H1 (cell line): Measurements from ENCODE around the gene SLC5A7. TPM values are rescaled to one million over a fixed set of nuclear protein-coding genes. Genes with fewer than 3 reads are reported as not detected.
A peak's percentile ranks its signal among the peaks of the same experiment; 100 is the strongest.

Experiments
- CTCF ChIA-PET: fragments of 300-600 bp; sonication (Branson Sonifier 250); formaldehyde crosslinking; loops from one replicate; lab custom pipeline; 2021; ENCODE audit not compliant: partially characterized antibody; lab: Charles Lee
- POLR2A ChIA-PET: fragments of 300-600 bp; sonication (Branson Sonifier 250); formaldehyde crosslinking; loops from one replicate; lab custom pipeline; 2021; ENCODE audit warnings: inconsistent platforms; ENCODE audit not compliant: partially characterized antibody; lab: Charles Lee
- DNase-seq, 2 experiments: peaks; one replicate each; pipeline versions ENCODE4 v3.0.0 to v3.0.0-alpha.2; 2010 to 2022; ENCODE audit warnings: low spot score in 2 of 2, low read depth in 1 of 2, mixed read lengths in 1 of 2
- FAIRE-seq: peaks from 2 replicates; lab custom pipeline; 2011; peaks lifted over from hg19 to GRCh38; lab: Jason Lieb, UNC
- H2AFZ ChIP-seq: 2 replicates; pipeline ENCODE4 v1.8.1; 2012; ENCODE audit warnings: low read length, inconsistent platforms
- H2AK5ac ChIP-seq: 2 replicates; pipeline ENCODE4 v1.6.1; 2013; ENCODE audit warnings: low read depth, low read length
- H2BK120ac ChIP-seq: replicated peaks from 2 replicates; pipeline ENCODE3; 2013; ENCODE audit warnings: low read depth, low read length, inconsistent platforms
- H2BK12ac ChIP-seq: 2 replicates; pipeline ENCODE4 v1.6.1; 2013; ENCODE audit warnings: low read depth, low read length
- H2BK15ac ChIP-seq: 2 replicates; pipeline ENCODE4 v1.6.1; 2013; ENCODE audit warnings: low read length
- H2BK20ac ChIP-seq: 2 replicates; pipeline ENCODE4 v1.6.1; 2013; ENCODE audit warnings: low read length
- H2BK5ac ChIP-seq: 2 replicates; pipeline ENCODE4 v1.6.1; 2013; ENCODE audit warnings: low read depth, low read length
- H3K14ac ChIP-seq: 2 replicates; pipeline ENCODE4 v1.6.1; 2013; ENCODE audit warnings: inconsistent platforms; ENCODE audit not compliant: insufficient read length
- H3K18ac ChIP-seq: 2 replicates; pipeline ENCODE4 v1.6.1; 2013; ENCODE audit warnings: low read length; ENCODE audit errors: extremely low read depth
- H3K23ac ChIP-seq: 2 replicates; pipeline ENCODE4 v1.6.1; 2013; ENCODE audit warnings: inconsistent platforms; ENCODE audit not compliant: insufficient read length
- H3K23me2 ChIP-seq: 2 replicates; pipeline ENCODE4 v1.6.1; 2013; ENCODE audit warnings: low read depth, low read length
- H3K27ac ChIP-seq: 2 replicates; pipeline ENCODE4 v1.6.1; 2011; ENCODE audit warnings: low read depth, low read length, inconsistent platforms
- H3K27me3 ChIP-seq, 4 experiments: replicated peaks in 1 of 4; 1 replicate in 1 of 4; 2 replicates in 3 of 4; pipeline versions ENCODE4 v1.6.1 to v1.8.1; 2011 to 2013; ENCODE audit warnings: low read length in 3 of 4, mild to moderate bottlenecking in 3 of 4, inconsistent platforms in 2 of 4, mixed read lengths in 2 of 4, moderate library complexity in 1 of 4; ENCODE audit not compliant: control insufficient read depth in 3 of 4, insufficient read depth in 3 of 4; ENCODE audit errors: extremely low read depth in 1 of 4
- H3K36me3 ChIP-seq, 4 experiments: 2 replicates each; pipeline versions ENCODE4 v1.6.1 to v1.8.1; 2011 to 2013; ENCODE audit warnings: mild to moderate bottlenecking in 4 of 4, low read length in 3 of 4, moderate library complexity in 2 of 4, control low read depth in 1 of 4, inconsistent platforms in 1 of 4; ENCODE audit not compliant: insufficient read depth in 4 of 4, control insufficient read depth in 2 of 4
- H3K4ac ChIP-seq: replicated peaks from 2 replicates; pipeline ENCODE3; 2013; ENCODE audit warnings: low read length, low read depth, mixed read lengths, inconsistent platforms; ENCODE audit not compliant: insufficient read length
- H3K4me1 ChIP-seq, 4 experiments: replicated peaks in 1 of 4; 1 replicate in 1 of 4; 2 replicates in 3 of 4; pipeline versions ENCODE4 v1.6.1 to v1.8.1; 2011 to 2013; ENCODE audit warnings: low read length in 3 of 4, inconsistent platforms in 2 of 4, mixed read lengths in 1 of 4; ENCODE audit not compliant: insufficient read depth in 4 of 4, control insufficient read depth in 3 of 4
- H3K4me2 ChIP-seq, 2 experiments: 2 replicates each; pipeline versions ENCODE4 v1.6.1 to v1.8.1; 2011 to 2013; ENCODE audit warnings: low read depth in 2 of 2, low read length in 2 of 2, control low read depth in 1 of 2, inconsistent platforms in 1 of 2, mild to moderate bottlenecking in 1 of 2; ENCODE audit not compliant: insufficient read depth in 1 of 2
- H3K4me3 ChIP-seq, 4 experiments: fragments of 200-600, 300-600 bp in 1 of 4; sonication (generic), shearing (Covaris generic), sonication (Bioruptor Twin) in 1 of 4; 2 replicates each; pipeline versions ENCODE4 v1.5.1 to v1.8.1; 2011 to 2016; ENCODE audit warnings: low read length in 4 of 4, low read depth in 3 of 4, control low read depth in 2 of 4, inconsistent platforms in 2 of 4, mild to moderate bottlenecking in 2 of 4, mixed read lengths in 1 of 4, moderate library complexity in 1 of 4; ENCODE audit not compliant: insufficient read depth in 2 of 4; ENCODE audit errors: extremely low read depth in 1 of 4
- H3K56ac ChIP-seq: replicated peaks from 2 replicates; pipeline ENCODE3; 2013; ENCODE audit warnings: low read depth, mild to moderate bottlenecking, mixed read lengths, low read length, inconsistent platforms; ENCODE audit not compliant: insufficient read length
- H3K79me1 ChIP-seq: 2 replicates; pipeline ENCODE4 v1.6.1; 2013; ENCODE audit warnings: low read depth, low read length, control low read depth
- H3K79me2 ChIP-seq, 2 experiments: 2 replicates each; pipeline versions ENCODE4 v1.6.1 to v1.8.1; 2012 to 2013; ENCODE audit warnings: low read length in 2 of 2, mild to moderate bottlenecking in 2 of 2, inconsistent platforms in 1 of 2; ENCODE audit not compliant: insufficient read depth in 2 of 2, control insufficient read depth in 1 of 2
- H3K9ac ChIP-seq, 4 experiments: replicated peaks in 1 of 4; 1 replicate in 1 of 4; 2 replicates in 3 of 4; pipeline versions ENCODE4 v1.6.1 to v1.8.1; 2011 to 2013; ENCODE audit warnings: low read depth in 3 of 4, low read length in 3 of 4, control low read depth in 2 of 4, mild to moderate bottlenecking in 2 of 4, moderate library complexity in 2 of 4, inconsistent platforms in 1 of 4; ENCODE audit errors: extremely low read depth in 1 of 4
- H3K9me3 ChIP-seq, 2 experiments: 2 replicates each; pipeline versions ENCODE4 v1.6.1 to v1.8.1; 2012 to 2013; ENCODE audit warnings: mild to moderate bottlenecking in 2 of 2, moderate library complexity in 2 of 2, control low read depth in 1 of 2, inconsistent platforms in 1 of 2, low read depth in 1 of 2, low read length in 1 of 2, mixed read lengths in 1 of 2; ENCODE audit not compliant: insufficient read depth in 2 of 2
- H4K20me1 ChIP-seq, 2 experiments: replicated peaks in 1 of 2; 2 replicates each; pipeline versions ENCODE3 to v1.8.1; 2011 to 2013; ENCODE audit warnings: inconsistent platforms in 2 of 2, low read length in 2 of 2, mild to moderate bottlenecking in 1 of 2; ENCODE audit not compliant: insufficient read depth in 2 of 2, control insufficient read depth in 1 of 2
- H4K5ac ChIP-seq: 2 replicates; pipeline ENCODE4 v1.6.1; 2013; ENCODE audit warnings: low read length, low read depth, mixed read lengths, inconsistent platforms; ENCODE audit not compliant: insufficient read length
- H4K8ac ChIP-seq: 2 replicates; pipeline ENCODE4 v1.8.0; 2013; ENCODE audit warnings: mild to moderate bottlenecking, moderate library complexity, low read length, inconsistent platforms; ENCODE audit not compliant: insufficient read depth; ENCODE audit errors: extremely low read depth
- H4K91ac ChIP-seq: replicated peaks from 2 replicates; pipeline ENCODE3; 2013; ENCODE audit warnings: low read length, mixed read lengths, inconsistent platforms; ENCODE audit not compliant: insufficient read length
- MAFK ChIP-seq: IDR thresholded peaks from 2 replicates; pipeline ENCODE4 v1.6.1; 2012; ENCODE audit warnings: low read depth, mild to moderate bottlenecking, improper control_type of control experiment, low read length
- WGBS, 2 experiments: shearing (Covaris generic) in 1 of 2; methylation state at CpG; one replicate each; pipeline versions ENCODE4 v1.1.6 to v1.1.7; 2013 to 2015; ENCODE audit warnings: low lambda C conversion rate in 2 of 2, mixed read lengths in 2 of 2, inconsistent platforms in 1 of 2, low coverage in 1 of 2, missing lambda C conversion rate in 1 of 2; ENCODE audit not compliant: insufficient replicate concordance in 2 of 2, insufficient coverage in 1 of 2, insufficient read length in 1 of 2; ENCODE audit errors: extremely low coverage in 1 of 2, missing lambda C conversion rate in 1 of 2; 5-methylcytosine and 5-hydroxymethylcytosine counted together
- polyA plus RNA-seq, 7 experiments: library from polyadenylated mRNA; depleted of rRNA in 3 of 7; stranded (reverse) in 5 of 7; unstranded in 2 of 7; fragments of >200 nt in 5 of 7; fragments of 200-250 nt in 2 of 7; gene quantifications; 1 replicate in 5 of 7; 2 replicates in 1 of 7; 4 replicates in 1 of 7; pipeline versions ENCODE4 v1.2.1 to v1.2.3, GENCODE V29; 2011 to 2013; ENCODE audit warnings: missing spikeins in 2 of 7, mixed read lengths in 2 of 7
- total RNA-seq: library from RNA; stranded (reverse); fragmentation: NEBNext Ultra II Directional; extraction: Animal tissue kit (Norgen Biotek cat#: 25700); gene quantifications from 2 replicates; pipeline ENCODE4 v1.2.1, GENCODE V29; 2021

Gene SLC5A7
- total and polyA plus RNA-seq, 2 of the 8 experiments (the other 6 are each of a cell fraction or from before 2014, with no cell fraction given), result 0.15 to 0.30 TPM

DNA sequence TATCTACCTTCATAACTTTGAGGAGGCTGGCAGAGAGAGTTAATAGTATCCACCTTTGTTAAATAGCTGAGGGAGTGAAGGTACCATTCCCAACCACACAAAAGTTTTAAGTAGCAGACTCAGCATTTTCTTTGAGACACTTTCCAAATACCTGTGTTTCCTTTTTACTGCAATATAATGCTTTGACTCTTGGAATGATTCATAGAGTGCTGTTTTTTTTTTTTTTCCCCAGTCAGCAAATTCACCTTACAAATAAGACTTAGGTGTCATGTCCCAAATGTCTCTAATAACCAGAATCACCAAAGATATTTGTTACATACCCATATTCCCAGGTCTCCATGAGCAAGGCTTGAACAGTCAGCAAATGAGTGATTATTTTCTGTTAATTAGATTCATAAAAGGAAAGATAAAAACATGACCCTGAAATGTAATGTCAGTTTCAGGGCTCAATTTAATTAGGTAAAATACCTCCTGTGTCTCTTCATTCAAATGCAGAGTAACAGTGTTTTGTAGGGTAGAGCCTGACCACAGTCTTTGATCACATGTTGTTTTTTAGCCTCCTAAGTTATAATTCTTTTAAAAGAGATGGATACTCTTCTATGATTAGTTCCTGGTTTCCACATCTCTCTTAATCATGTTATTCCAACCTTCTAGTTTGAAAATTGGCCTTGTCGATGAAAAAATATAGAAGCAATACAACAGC is 39.9 kb downstream of the SLC5A7 start:
- DNase-seq, result no peak
- no peak overlapping the region for H2AFZ ChIP-seq
- H3K23me2 ChIP-seq, result no peaks in the 10 kb centered on the region
- POLR2A ChIA-PET, result no interaction called here
- no peak overlapping the region for H2BK15ac ChIP-seq
- no peak overlapping the region for H4K8ac ChIP-seq
- H3K27ac ChIP-seq, result no peak overlapping the region
- peaks cover 0 to 1% (median 0%) of the 10 kb centered on the region in 4 experiments; a peak in 2 of 8 replicates for H3K36me3 ChIP-seq
- H3K18ac ChIP-seq, result no peak overlapping the region
- H3K79me2 ChIP-seq, result no peaks in the 10 kb centered on the region
- H3K4me3 ChIP-seq, result no peak overlapping the region; a peak in 1 of 8 replicates
- H3K14ac ChIP-seq, result no peak overlapping the region
- no peak overlapping the region for H2AK5ac ChIP-seq
- no peaks in the 10 kb centered on the region for H4K20me1 ChIP-seq
- H3K4me1 ChIP-seq, result peaks cover 0 to 3% (median 1%) of the 10 kb centered on the region in 4 experiments; a peak in 3 of 7 replicates
- no peak overlapping the region for H3K4me2 ChIP-seq
- H2BK12ac ChIP-seq, result no peak overlapping the region
- no peak overlapping the region for H2BK20ac ChIP-seq
- peaks cover 5 to 7% of the 10 kb centered on the region in 2 experiments; a peak in 3 of 4 replicates for H3K9me3 ChIP-seq
- CTCF ChIA-PET, result interaction anchor here (1.2 kb wide), 1 partner anchor 12 kb away, joined by 3 read pairs; no protein-coding TSS in a partner anchor
- no peak overlapping the region for H4K5ac ChIP-seq
- no peak overlapping the region for H4K91ac ChIP-seq
- no peaks in the 10 kb centered on the region for H3K79me1 ChIP-seq
- no peak overlapping the region for H2BK5ac ChIP-seq
- WGBS, 2 experiments, result 61% methylated on average over 1 of the region's 1 CpG; no CpG with 5 or more reads in 1 of the 2 experiments
- H3K27me3 ChIP-seq, result no peaks in the 10 kb centered on the region
- FAIRE-seq, result no peak
- H3K23ac ChIP-seq, result no peak overlapping the region
- no peak overlapping the region for H2BK120ac ChIP-seq
- H3K4ac ChIP-seq, result no peak overlapping the region
- peak overlapping the region in 1 of 4 experiments; percentile 34; a peak in 1 of 7 replicates for H3K9ac ChIP-seq
- no peak overlapping the region for H3K56ac ChIP-seq
- TF ChIP-seq MAFK, result peak; percentile 84
